Parathyroid adenoma (tissue), 2 donors: ENCODE results near the gene ZNF253.

Experiments used
- H2AFZ ChIP-seq: fragments of 300-600 bp; sonication (generic); one replicate; pipeline ENCODE4 v1.7.0; 2017; ENCODE audit warnings: antibody characterized with exemption, mild to moderate bottlenecking
- H3K27ac ChIP-seq: fragments of 300-600 bp; sonication (generic); one replicate; pipeline ENCODE4 v1.7.0; 2017
- H3K27me3 ChIP-seq: fragments of 300-600 bp; sonication (generic); one replicate; pipeline ENCODE4 v1.7.0; 2017; ENCODE audit warnings: low read length; ENCODE audit not compliant: control insufficient read depth, insufficient read depth
- H3K36me3 ChIP-seq: fragments of 300-600 bp; sonication (generic); one replicate; pipeline ENCODE4 v1.7.0; 2017; ENCODE audit warnings: low read length; ENCODE audit not compliant: control insufficient read depth, insufficient read depth
- H3K4me1 ChIP-seq: fragments of 300-600 bp; sonication (generic); one replicate; pipeline ENCODE4 v1.7.0; 2017; ENCODE audit warnings: control low read depth
- H3K4me2 ChIP-seq: fragments of 300-600 bp; sonication (generic); one replicate; pipeline ENCODE4 v1.7.0; 2017; ENCODE audit warnings: low read length
- H3K4me3 ChIP-seq: fragments of 300-600 bp; sonication (generic); one replicate; pipeline ENCODE4 v1.7.0; 2017; ENCODE audit warnings: low read depth, low read length
- H3K79me2 ChIP-seq: fragments of 300-600 bp; sonication (generic); one replicate; pipeline ENCODE4 v1.7.0; 2017; ENCODE audit warnings: control low read depth
- H3K9ac ChIP-seq: fragments of 300-600 bp; sonication (generic); one replicate; pipeline ENCODE4 v1.7.0; 2017; ENCODE audit warnings: mild to moderate bottlenecking
- H3K9me3 ChIP-seq: fragments of 300-600 bp; sonication (generic); one replicate; pipeline ENCODE4 v1.7.0; 2017; ENCODE audit warnings: low read length; ENCODE audit not compliant: control insufficient read depth
- TF ChIP-seq, protein P1 (sequence below): fragments of 300-600 bp; sonication (generic); IDR thresholded peaks from one replicate; pipeline ENCODE4 v1.7.0; 2017; ENCODE audit warnings: antibody characterized with exemption, mild to moderate bottlenecking
- donor health status: primary hyperparathyroidism.

ZNF253 gene

DNA sequence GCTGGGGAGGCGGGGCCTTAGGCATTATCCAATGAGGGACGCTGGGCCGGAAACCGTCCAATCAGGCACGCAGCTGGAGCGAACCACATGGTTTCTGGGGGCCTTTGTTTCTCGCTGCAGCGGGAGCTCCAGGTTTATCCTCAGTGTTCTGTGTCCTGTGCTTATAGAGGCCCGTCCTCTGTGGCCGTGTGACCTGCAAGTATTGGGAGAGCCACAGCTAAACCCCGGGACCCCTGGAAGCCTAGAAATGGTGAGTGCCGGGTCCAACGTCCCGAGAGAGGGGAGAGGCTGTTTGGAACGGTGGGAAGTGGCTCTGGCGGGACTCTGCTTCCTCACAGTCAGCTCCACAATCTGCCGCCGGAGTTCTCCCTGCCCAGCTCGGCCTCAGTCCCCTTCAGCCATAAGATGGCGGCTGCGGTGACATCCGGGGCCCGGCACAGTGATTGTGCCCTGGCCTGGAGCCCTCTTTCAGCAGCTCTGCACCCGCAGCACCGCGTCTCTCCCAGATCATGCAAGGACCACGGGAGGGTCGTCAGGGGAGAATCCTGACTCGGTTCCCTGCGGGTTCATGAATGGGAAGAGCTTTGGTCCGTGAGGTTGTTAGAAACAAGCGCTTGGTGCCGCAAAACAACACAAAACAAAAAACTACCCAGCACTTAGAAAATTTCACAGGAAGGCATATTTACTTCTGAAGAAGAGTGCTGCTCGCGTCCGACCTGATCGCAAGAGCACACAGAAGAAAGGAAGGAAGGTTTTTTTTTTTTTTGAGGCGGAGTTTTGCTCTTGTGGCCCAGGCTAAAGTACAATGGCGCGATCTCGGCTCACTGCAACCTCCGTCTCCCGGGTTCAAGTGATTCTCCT is at the start of gene ZNF253:
Gene ZNF253 (plus strand): TSS at position 133 of the 861 bp plus-strand sequence. CDS start 115 bp downstream, at position 248.
- Histone ChIP-seq H3K36me3 (no peaks in the 10 kb centered on the region), H3K79me2 (peaks cover 20% of the 10 kb centered on the region), H3K4me2 (peak within 1 kb of the TSS; percentile 79), H2AFZ (peak within 1 kb of the TSS; percentile 90), H3K9me3 (no peaks in the 10 kb centered on the region), H3K27me3 (no peaks in the 10 kb centered on the region), H3K27ac (peak within 1 kb of the TSS; percentile 95), H3K4me3 (peak within 1 kb of the TSS; percentile 87), H3K4me1 (peaks cover 5% of the 10 kb centered on the region), H3K9ac (peak within 1 kb of the TSS; percentile 73)
- TF ChIP-seq, protein P1, sequence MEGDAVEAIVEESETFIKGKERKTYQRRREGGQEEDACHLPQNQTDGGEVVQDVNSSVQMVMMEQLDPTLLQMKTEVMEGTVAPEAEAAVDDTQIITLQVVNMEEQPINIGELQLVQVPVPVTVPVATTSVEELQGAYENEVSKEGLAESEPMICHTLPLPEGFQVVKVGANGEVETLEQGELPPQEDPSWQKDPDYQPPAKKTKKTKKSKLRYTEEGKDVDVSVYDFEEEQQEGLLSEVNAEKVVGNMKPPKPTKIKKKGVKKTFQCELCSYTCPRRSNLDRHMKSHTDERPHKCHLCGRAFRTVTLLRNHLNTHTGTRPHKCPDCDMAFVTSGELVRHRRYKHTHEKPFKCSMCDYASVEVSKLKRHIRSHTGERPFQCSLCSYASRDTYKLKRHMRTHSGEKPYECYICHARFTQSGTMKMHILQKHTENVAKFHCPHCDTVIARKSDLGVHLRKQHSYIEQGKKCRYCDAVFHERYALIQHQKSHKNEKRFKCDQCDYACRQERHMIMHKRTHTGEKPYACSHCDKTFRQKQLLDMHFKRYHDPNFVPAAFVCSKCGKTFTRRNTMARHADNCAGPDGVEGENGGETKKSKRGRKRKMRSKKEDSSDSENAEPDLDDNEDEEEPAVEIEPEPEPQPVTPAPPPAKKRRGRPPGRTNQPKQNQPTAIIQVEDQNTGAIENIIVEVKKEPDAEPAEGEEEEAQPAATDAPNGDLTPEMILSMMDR, result no peak

DNA sequence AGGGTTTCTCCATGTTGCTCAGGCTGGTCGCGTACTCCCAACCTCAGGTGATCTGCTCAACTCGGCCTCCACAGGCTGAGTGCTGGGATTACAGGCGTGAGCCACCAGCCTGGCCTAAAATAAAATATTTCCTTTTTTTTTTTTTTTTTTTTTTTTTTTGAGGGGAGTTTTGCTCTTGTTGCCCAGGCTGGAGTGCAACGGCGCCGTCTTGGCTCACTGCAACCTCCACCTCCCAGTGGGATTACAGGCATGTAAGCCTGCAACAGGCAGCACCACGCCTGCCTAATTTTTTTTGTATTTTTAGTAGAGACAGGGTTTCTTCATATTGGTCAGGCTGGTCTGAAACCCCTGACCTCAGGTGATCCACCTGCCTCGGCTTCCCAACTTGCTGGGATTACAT is 49.0 kb upstream of the ZNF253 start:
- Histone ChIP-seq H2AFZ (no peak overlapping the region), H3K4me3 (no peak overlapping the region), H3K79me2 (peaks cover 14% of the 10 kb centered on the region), H3K9me3 (no peaks in the 10 kb centered on the region), H3K27me3 (no peaks in the 10 kb centered on the region), H3K4me2 (no peak overlapping the region), H3K27ac (no peak overlapping the region), H3K9ac (no peak overlapping the region), H3K4me1 (no peaks in the 10 kb centered on the region), H3K36me3 (no peaks in the 10 kb centered on the region)
- TF ChIP-seq, protein P1, result no peak

DNA sequence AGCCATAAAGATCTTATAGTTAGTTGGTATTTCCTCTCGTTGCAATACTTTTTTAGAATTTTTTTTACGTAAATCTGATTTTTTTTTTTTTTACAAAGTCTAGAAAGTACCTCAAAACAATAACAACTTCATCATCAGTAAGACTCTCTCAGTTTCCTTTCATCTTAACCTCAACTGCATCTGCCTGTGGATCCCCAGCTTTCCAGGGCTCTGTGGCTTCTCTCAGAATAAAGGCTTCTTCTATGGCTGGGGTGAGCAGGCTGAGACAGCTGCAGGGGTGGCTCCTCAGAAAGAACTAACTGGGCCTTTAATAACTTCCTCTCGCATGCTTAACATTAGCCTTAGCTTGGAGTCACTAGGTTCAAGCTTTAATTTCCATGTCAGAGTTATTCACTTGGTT is 48.3 kb upstream of the ZNF253 start:
- H3K27me3 ChIP-seq, result no peaks in the 10 kb centered on the region
- no peaks in the 10 kb centered on the region for H3K36me3 ChIP-seq
- no peak overlapping the region for H3K4me3 ChIP-seq
- peaks cover 14% of the 10 kb centered on the region for H3K79me2 ChIP-seq
- no peak overlapping the region for H3K9ac ChIP-seq
- no peaks in the 10 kb centered on the region for H3K9me3 ChIP-seq
- no peak overlapping the region for H3K27ac ChIP-seq
- peak overlapping the region; percentile 35 for H3K4me2 ChIP-seq
- TF ChIP-seq, protein P1, result no peak
- H2AFZ ChIP-seq, result no peak overlapping the region
- H3K4me1 ChIP-seq, result no peaks in the 10 kb centered on the region

DNA sequence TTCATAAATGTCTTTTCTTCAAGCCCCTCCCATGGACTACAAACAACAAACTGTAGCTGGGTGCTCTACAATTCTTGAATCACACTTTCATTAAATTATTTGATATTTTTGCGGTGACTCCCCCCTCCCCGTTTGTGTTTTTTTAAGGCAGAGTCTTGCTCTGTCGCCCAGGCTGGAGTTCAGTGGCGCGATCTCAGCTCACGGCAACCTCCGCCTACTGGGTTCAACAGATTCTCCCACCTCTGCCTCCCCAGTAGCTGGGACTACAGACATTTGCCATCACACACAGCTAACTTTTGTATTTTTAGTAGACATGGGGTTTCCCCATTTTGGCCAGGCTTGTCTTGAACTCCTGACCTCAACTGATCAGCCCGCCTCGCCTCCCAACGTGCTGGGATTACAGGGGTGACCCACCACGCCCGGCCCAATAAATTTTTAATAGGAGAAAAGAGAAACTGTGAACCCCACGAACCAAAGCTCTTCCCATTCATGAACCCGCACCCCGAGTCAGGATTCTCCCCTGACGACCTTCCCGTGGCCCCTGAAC is 44.8 kb upstream of the ZNF253 start:
- Histone ChIP-seq H3K27ac (peak overlapping the region; percentile 91), H3K79me2 (peaks cover 12% of the 10 kb centered on the region), H3K9ac (peak overlapping the region; percentile 75), H3K4me3 (peak overlapping the region; percentile 100), H3K4me1 (no peaks in the 10 kb centered on the region), H2AFZ (peak overlapping the region; percentile 77), H3K27me3 (no peaks in the 10 kb centered on the region), H3K4me2 (peak overlapping the region; percentile 89), H3K9me3 (no peaks in the 10 kb centered on the region), H3K36me3 (no peaks in the 10 kb centered on the region)
- TF ChIP-seq, protein P1, result no peak
